Medulla oblongata (tissue), 1 donor: ENCODE measurements around the gene ZC3H18.
"Not testable (repeated sequence)": the region's sequence is repeated elsewhere in the genome, so short reads cannot be mapped to it uniquely, and the experiment has no call there.

ENCODE experiments used
- DNase-seq: peaks from one replicate; pipeline ENCODE4 v3.0.0-alpha.2; 2015; ENCODE audit errors: extremely low spot score

Gene ZC3H18

GRCh38 chr16:88654363-88655052 is 84.3 kb downstream of the ZC3H18 start:
- DNase-seq, result no peak

- no peak for DNase-seq
These were observed 85.0 kb downstream of the ZC3H18 start for GRCh38 chr16:88655053-88655732.

GRCh38 chr16:88655733-88656281 is 85.6 kb downstream of the ZC3H18 start:
- DNase-seq, result no peak

- no peak for DNase-seq
These were observed 86.2 kb downstream of the ZC3H18 start for GRCh38 chr16:88656291-88656980.

- no peak for DNase-seq
These were observed 87.2 kb downstream of the ZC3H18 start for GRCh38 chr16:88657371-88657770.

GRCh38 chr16:88658714-88659113 is 88.5 kb downstream of the ZC3H18 start:
- DNase-seq, result no peak

- no peak for DNase-seq
These were observed 89.0 kb downstream of the ZC3H18 start for GRCh38 chr16:88659160-88659559.

- no peak for DNase-seq
These were observed 91.3 kb downstream of the ZC3H18 start for GRCh38 chr16:88661468-88661867.

GRCh38 chr16:88662222-88662842 is 92.1 kb downstream of the ZC3H18 start:
- DNase-seq, result no peak

- peak; percentile 98 for DNase-seq
These were observed 92.8 kb downstream of the ZC3H18 start, which contains the start of gene MVD for GRCh38 chr16:88662843-88663606. MVD (minus strand) TSS chr16:88663091; CDS start chr16:88663080, 11 bp downstream.

GRCh38 chr16:88665148-88665547 is 94.9 kb downstream of the ZC3H18 start:
- no peak for DNase-seq

GRCh38 chr16:88665570-88665969 is 95.4 kb downstream of the ZC3H18 start:
- no peak for DNase-seq

- DNase-seq, result no peak
These were observed 97.3 kb downstream of the ZC3H18 start for GRCh38 chr16:88667461-88667860.

GRCh38 chr16:88669493-88669892 is 99.3 kb downstream of the ZC3H18 start:
- not testable (repeated sequence) for DNase-seq

- no peak for DNase-seq
These were observed 99.8 kb downstream of the ZC3H18 start for GRCh38 chr16:88669980-88670379.

- no peak for DNase-seq
These were observed 101.6 kb downstream of the ZC3H18 start for GRCh38 chr16:88671806-88672205.

- no peak for DNase-seq
These were observed 102.6 kb downstream of the ZC3H18 start for GRCh38 chr16:88672776-88673175.

GRCh38 chr16:88673716-88674379 is 103.6 kb downstream of the ZC3H18 start:
- no peak for DNase-seq

- DNase-seq, result no peak
These were observed 106.5 kb downstream of the ZC3H18 start for GRCh38 chr16:88676502-88677242.

- no peak for DNase-seq
These were observed 107.5 kb downstream of the ZC3H18 start for GRCh38 chr16:88677721-88678120.
